PC-9 (cell line): ENCODE measurements around the gene EIF4E1B. TPM values are rescaled to one million over a fixed set of nuclear protein-coding genes. Genes with fewer than 3 reads are reported as not detected.

ENCODE experiments used
- BruUV-seq: library from RNA; stranded (reverse); fragments of 400-500 nt; replicated peaks from 2 replicates; lab custom pipeline; 2021; lab: Mats Ljungman, UMichigan
- CTCF ChIA-PET: fragments of 300-600 bp; sonication (Branson Sonifier 250); formaldehyde crosslinking; loops from one replicate; lab custom pipeline; 2022; ENCODE audit warnings: antibody characterized with exemption; lab: Charles Lee
- POLR2A ChIA-PET: fragments of 300-600 bp; sonication (Branson Sonifier 250); formaldehyde crosslinking; loops from one replicate; lab custom pipeline; 2022; ENCODE audit warnings: antibody characterized with exemption; ENCODE audit not compliant: unreplicated experiment; lab: Charles Lee
- DNase-seq, 2 experiments: peaks; one replicate each; pipeline versions ENCODE4 v3.0.0 to v3.0.0-alpha.2; 2015 to 2022; ENCODE audit warnings: mixed read lengths in 1 of 2
- H2AFZ ChIP-seq: fragments of 200-600 bp; sonication (generic); 2 replicates; pipeline ENCODE4 v1.8.1; 2017; ENCODE audit warnings: antibody characterized with exemption
- H3F3A ChIP-seq: fragments of 200-600 bp; sonication (generic); 2 replicates; pipeline ENCODE4 v1.8.1; 2017; ENCODE audit warnings: antibody characterized with exemption, mild to moderate bottlenecking, low read depth; ENCODE audit not compliant: insufficient read depth
- H3K27ac ChIP-seq: fragments of 200-600 bp; sonication (generic); 2 replicates; pipeline ENCODE4 v1.6.1; 2016; ENCODE audit warnings: mixed run types
- H3K27me3 ChIP-seq: fragments of 200-600 bp; sonication (generic); 2 replicates; pipeline ENCODE4 v1.6.1; 2016; ENCODE audit warnings: low read depth, mixed run types; ENCODE audit not compliant: insufficient read depth
- H3K36me3 ChIP-seq: fragments of 200-600 bp; sonication (generic); 2 replicates; pipeline ENCODE4 v1.6.1; 2016; ENCODE audit warnings: low read depth, mixed run types
- H3K4me1 ChIP-seq: fragments of 200-600 bp; sonication (generic); replicated peaks from 2 replicates; pipeline ENCODE4 v1.6.1; 2016; ENCODE audit warnings: mixed run types; ENCODE audit not compliant: insufficient read depth
- H3K4me2 ChIP-seq: fragments of 200-600 bp; sonication (generic); 2 replicates; pipeline ENCODE4 v1.6.1; 2017; ENCODE audit warnings: mixed run types
- H3K4me3 ChIP-seq: fragments of 200-600 bp; sonication (generic); 2 replicates; pipeline ENCODE4 v1.6.1; 2016; ENCODE audit warnings: mixed run types
- H3K79me2 ChIP-seq: fragments of 200-600 bp; sonication (generic); 2 replicates; pipeline ENCODE4 v1.6.1; 2017; ENCODE audit warnings: low read depth, mixed run types
- H3K9me2 ChIP-seq: fragments of 200-600 bp; sonication (generic); 2 replicates; pipeline ENCODE4 v1.8.1; 2017; ENCODE audit warnings: mild to moderate bottlenecking; ENCODE audit not compliant: insufficient read depth
- H3K9me3 ChIP-seq: fragments of 200-600 bp; sonication (generic); 2 replicates; pipeline ENCODE4 v1.8.1; 2016; ENCODE audit warnings: low read depth; ENCODE audit not compliant: insufficient read depth
- H4K20me1 ChIP-seq: fragments of 200-600 bp; sonication (generic); 2 replicates; pipeline ENCODE4 v1.8.1; 2017; ENCODE audit not compliant: insufficient read depth
- EZH2 ChIP-seq: fragments of 200-600 bp; sonication (generic); IDR thresholded peaks from 2 replicates; pipeline ENCODE4 v1.8.0; 2017; ENCODE audit warnings: antibody characterized with exemption, low read depth
- intact Hi-C: fragments of 100-400 bp; cut with micrococcal nuclease; formaldehyde crosslinking; loops from one replicate; pipeline ENCODE4 v1.10.0; 2022; ENCODE audit not compliant: unreplicated experiment
- total RNA-seq: library from RNA; stranded (reverse); gene quantifications from 2 replicates; pipeline ENCODE4 v1.2.3, GENCODE V29; 2021
- TF ChIP-seq, protein P1 (sequence below): fragments of 200-600 bp; sonication (generic); conservative IDR thresholded peaks from 2 replicates; pipeline ENCODE4 v1.6.1; 2017; ENCODE audit warnings: mixed run types, antibody characterized with exemption, mild to moderate bottlenecking, moderate library complexity

The EIF4E1B gene
- total RNA-seq, 1 experiment from 2014 or later, result not detected

DNA sequence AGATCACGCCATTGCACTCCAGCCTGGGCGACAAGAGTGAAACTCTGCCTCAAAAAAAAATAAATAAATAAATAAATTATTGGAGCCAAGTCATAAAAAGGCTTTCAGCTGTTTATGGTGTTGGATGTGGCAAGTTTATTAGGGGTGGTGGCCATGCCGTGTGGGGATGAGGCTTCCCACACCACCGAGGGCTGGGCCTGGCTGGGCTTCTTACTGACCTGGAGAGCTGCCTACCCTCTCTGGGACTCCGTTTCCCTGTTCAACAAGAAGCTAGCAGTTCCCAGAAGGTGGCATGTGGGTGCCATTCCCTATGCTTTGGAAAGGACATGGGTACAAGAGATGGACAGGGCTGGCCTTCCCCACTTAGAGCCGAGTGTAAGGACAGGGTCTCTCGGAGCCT lies 43.1 kb upstream of the EIF4E1B start:
- intact Hi-C loops, result no loop called here
- Histone ChIP-seq H3K4me3 (no peak overlapping the region), H4K20me1 (no peaks in the 10 kb centered on the region), H3K4me2 (no peak overlapping the region), H3K27ac (no peak overlapping the region), H3K36me3 (no peaks in the 10 kb centered on the region), H3K27me3 (no peaks in the 10 kb centered on the region; the same call in 1 of the 2 replicates), H3K9me3 (no peaks in the 10 kb centered on the region; the same call in 1 of the 2 replicates), H3K9me2 (no peaks in the 10 kb centered on the region), H2AFZ (no peak overlapping the region), H3F3A (no peaks in the 10 kb centered on the region), H3K79me2 (no peaks in the 10 kb centered on the region), H3K4me1 (no peaks in the 10 kb centered on the region)
- ChIA-PET POLR2A (no interaction called here), CTCF (interaction anchor here (0.6 kb wide), 1 partner anchor 13 kb away, joined by 3 read pairs; no protein-coding TSS in a partner anchor)
- BruUV-seq, result no TSS peak
- TF ChIP-seq, protein P1, sequence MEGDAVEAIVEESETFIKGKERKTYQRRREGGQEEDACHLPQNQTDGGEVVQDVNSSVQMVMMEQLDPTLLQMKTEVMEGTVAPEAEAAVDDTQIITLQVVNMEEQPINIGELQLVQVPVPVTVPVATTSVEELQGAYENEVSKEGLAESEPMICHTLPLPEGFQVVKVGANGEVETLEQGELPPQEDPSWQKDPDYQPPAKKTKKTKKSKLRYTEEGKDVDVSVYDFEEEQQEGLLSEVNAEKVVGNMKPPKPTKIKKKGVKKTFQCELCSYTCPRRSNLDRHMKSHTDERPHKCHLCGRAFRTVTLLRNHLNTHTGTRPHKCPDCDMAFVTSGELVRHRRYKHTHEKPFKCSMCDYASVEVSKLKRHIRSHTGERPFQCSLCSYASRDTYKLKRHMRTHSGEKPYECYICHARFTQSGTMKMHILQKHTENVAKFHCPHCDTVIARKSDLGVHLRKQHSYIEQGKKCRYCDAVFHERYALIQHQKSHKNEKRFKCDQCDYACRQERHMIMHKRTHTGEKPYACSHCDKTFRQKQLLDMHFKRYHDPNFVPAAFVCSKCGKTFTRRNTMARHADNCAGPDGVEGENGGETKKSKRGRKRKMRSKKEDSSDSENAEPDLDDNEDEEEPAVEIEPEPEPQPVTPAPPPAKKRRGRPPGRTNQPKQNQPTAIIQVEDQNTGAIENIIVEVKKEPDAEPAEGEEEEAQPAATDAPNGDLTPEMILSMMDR, result no peak
- TF ChIP-seq EZH2, result no peak
- DNase-seq, result no peak

DNA sequence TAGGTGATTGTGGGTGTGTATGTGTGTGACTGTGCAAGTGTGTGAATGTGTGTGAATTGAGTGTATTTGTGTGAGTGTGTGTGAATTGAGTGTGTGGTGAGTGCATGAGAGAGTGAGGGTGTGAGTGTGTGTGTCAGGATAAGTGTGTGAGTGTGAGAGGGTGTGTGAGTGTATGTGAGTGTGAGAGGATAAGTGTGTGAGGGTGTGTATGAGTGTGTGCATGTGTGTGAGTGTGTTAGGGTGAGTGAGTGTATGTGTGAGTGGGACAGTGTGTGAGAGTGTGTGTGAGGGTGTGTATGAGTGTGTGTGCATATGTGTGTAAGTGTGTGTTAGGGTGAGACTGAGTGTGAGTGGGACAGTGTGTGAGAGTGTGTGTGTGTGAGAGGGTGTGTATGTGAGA lies 42.2 kb upstream of the EIF4E1B start:
- Histone ChIP-seq H3K27me3 (no peaks in the 10 kb centered on the region; the same call in 1 of the 2 replicates), H2AFZ (no peak overlapping the region), H3K4me2 (no peak overlapping the region), H3F3A (no peaks in the 10 kb centered on the region), H3K4me3 (no peak overlapping the region), H3K79me2 (no peaks in the 10 kb centered on the region), H4K20me1 (no peaks in the 10 kb centered on the region), H3K27ac (no peak overlapping the region), H3K4me1 (no peaks in the 10 kb centered on the region), H3K9me2 (no peaks in the 10 kb centered on the region), H3K36me3 (no peaks in the 10 kb centered on the region), H3K9me3 (no peaks in the 10 kb centered on the region; the same call in 1 of the 2 replicates)
- ChIA-PET POLR2A (interaction anchor here (0.5 kb wide), 1 partner anchor 102 kb away, joined by 3 read pairs; no protein-coding TSS in a partner anchor), CTCF (no interaction called here)
- TF ChIP-seq EZH2, result no peak
- TF ChIP-seq, protein P1, result no peak
- intact Hi-C loops, result no loop called here
- no peak for DNase-seq
- no TSS peak for BruUV-seq

DNA sequence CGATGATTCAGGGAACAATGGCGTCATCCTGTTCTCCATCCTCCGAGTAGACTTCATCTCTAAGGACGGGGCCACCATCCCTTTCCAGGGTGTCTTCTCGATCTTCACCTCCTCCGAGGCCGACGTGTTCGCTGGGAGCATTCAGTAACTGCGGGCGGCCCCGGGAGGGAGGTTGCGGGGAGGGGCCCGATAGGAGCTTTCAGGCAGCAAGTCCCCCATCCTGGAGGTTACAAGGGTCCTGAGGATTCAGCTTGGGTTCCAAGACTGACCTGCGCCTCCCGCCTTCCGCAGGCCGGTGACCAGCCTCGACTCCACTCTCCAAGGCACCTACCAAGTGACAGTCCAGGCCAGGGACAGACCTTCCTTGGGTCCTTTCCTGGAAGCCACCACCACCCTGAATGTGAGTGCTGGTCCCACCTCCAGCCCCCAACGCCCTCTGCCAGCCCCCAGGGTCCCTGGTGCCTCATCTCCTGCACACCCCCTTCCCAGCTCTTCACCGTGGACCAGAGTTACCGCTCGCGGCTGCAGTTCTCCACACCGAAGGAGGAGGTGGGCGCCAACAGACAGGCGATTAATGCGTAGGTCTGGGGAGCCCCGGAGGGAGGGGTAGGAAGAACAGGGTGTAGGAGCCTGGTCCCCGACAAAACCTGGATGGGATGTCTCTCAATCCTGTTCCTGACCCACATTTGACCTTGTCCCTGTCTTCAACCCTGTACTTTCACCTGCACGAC lies 41.3 kb upstream of the EIF4E1B start:
- DNase-seq, result no peak
- no TSS peak for BruUV-seq
- H4K20me1 ChIP-seq, result no peaks in the 10 kb centered on the region
- no peak overlapping the region for H2AFZ ChIP-seq
- H3K4me2 ChIP-seq, result no peak overlapping the region
- no peaks in the 10 kb centered on the region for H3K27me3 ChIP-seq
- ChIA-PET CTCF (no interaction called here), POLR2A (no interaction called here)
- no peaks in the 10 kb centered on the region for H3F3A ChIP-seq
- no peaks in the 10 kb centered on the region for H3K36me3 ChIP-seq
- no peak overlapping the region for H3K27ac ChIP-seq
- TF ChIP-seq EZH2, result no peak
- TF ChIP-seq, protein P1, result no peak
- H3K79me2 ChIP-seq, result no peaks in the 10 kb centered on the region
- no peaks in the 10 kb centered on the region for H3K9me2 ChIP-seq
- no peak overlapping the region for H3K4me3 ChIP-seq
- H3K9me3 ChIP-seq, result no peaks in the 10 kb centered on the region; the same call in 1 of the 2 replicates
- no peaks in the 10 kb centered on the region for H3K4me1 ChIP-seq
- intact Hi-C loops, result no loop called here
